ENCODE results near the gene ATP5F1E. TPM values are rescaled to one million over a fixed set of nuclear protein-coding genes. Genes with fewer than 3 reads are reported as not detected.
A peak's percentile ranks its signal among the peaks of the same experiment; 100 is the strongest.

ATP5F1E gene
- total RNA-seq, 1 donor from 2014 or later = 38.4 TPM

DNA sequence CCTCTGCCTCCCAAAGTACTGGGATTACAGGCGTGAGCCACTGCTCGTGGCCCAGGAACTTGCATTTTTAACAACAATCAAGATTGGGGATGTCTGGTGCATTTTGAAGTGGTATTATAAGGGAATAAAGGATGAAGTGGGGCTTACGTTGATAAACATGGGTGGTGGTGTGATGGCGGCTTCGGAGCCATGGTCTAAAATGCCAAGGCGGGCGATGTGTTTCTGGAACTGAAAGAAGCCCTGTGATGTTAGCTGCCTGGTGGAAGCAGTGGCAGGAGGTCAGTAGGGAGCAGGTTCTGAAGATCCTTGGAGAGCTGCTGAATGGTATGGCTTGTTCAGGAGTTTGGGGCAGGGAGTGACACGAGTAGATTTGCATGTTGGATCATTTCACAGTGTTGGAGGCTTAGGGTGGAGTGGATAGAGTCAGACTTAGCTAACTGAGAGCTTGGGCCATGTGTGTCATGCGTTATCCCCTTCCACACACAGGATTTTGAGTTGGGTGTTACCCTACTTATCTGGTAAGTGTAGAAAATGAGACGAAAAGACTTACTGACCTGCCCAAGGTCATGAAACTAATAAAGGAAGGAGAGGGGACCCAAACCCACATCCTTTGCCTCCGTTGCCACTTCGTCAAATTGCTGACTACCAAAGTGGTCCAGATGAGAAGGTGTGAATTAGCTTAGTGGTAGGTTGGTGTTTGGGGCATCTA is 49.6 kb downstream of the ATP5F1E start:
- no peak for DNase-seq (ENCODE audit: low spot score)
- no peak for ATAC-seq
- intact Hi-C loops (cut with DNase I) = no loop called here

- DNase-seq (ENCODE audit: low spot score) (no peak), ATAC-seq (no peak)
- intact Hi-C loops (cut with DNase I) = no loop called here
Observed at GRCh38 chr20:58981628-58982364, 50.3 kb downstream of the ATP5F1E start.

DNA sequence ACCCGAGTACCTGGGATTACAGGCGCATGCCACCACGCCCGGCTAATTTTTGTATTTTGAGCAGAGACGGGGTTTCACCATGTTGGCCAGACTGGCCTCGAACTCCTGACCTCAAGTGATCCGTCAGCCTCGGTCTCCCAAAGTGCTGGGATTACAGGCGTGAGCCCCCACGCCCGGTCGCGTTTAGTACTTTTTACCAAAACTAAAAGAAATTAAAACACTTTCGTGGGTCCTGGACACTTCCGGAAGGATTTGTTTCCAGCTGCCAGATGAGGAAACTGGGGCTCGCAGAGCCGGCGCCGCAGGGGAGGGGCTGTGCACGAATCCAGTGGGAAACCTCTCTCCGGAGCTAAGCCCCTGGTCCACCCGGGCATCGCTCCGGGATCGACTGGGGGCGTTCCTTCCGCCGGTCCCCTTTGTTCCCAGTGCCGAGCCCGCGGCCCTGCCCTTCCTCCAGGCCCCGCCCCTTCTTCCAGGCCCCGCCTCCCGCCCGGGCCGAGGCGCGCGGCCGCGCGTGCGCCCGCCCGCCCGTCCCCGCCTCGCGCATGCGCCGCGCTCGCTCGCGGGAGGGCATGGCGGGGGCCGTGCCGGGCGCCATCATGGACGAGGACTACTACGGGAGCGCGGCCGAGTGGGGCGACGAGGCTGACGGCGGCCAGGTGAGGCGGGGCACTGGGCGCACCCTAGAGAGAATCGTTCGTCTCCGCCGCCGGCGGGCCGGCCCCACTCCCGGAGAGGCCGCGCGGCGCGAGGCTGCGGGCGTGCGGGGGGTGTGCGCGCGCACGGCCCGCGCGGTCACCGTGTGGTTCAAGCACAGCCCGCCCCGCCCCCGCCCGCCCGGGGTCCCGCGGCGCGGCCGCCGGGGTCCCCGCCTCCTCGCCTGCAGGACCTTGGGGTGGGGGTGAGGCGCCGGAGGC is 51.2 kb downstream of the ATP5F1E start, which contains the start of gene NELFCD:
Gene NELFCD (plus strand): TSS at position 546 of the 917 bp plus-strand sequence. CDS start 54 bp downstream, at position 600.
- intact Hi-C loops (cut with DNase I) = no loop called here
- peak; percentile 96 for ATAC-seq
- peak; percentile 94 for DNase-seq (ENCODE audit: low spot score)

DNA sequence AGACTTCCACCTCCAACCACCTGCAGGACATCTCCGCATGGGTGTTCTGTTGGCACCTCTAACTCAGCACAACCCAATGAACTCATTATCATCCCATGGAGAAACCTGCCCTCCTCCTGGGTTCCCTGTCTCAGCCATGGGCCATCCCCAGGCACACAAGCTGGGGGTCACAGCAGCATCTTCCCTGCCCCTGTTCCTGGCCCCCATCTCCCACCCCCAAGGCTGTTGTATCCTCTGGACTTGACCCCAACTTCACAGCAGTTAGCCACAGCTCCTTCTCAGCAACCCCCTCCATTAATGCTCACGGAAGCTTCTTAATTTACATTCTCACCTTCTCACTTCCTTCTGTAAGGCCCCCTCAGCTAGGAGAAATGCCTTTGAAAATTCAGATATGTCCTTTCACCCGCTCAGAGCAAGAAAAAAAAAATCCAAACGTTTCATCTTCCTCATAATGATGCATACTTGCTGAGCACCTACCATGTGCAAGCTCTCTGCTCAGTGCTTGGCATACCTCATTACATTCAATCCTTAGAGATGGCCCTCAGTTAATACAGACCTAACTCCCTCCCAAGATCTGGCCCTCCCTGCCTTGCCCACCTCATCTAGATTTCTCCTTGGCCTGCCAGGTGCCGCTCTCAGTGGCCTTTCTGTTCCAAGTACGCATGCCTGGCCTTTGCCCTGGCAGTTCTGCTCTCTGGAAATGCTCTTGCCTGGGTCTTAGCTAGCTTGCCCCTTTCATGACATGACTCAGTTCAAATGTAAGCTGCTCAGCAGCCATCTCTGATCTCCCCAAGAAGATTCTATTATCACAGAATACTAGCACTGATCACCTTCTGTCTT is 53.6 kb downstream of the ATP5F1E start:
- ATAC-seq = no peak
- DNase-seq (ENCODE audit: low spot score) = no peak
- intact Hi-C loops (cut with DNase I) = no loop called here

- intact Hi-C loops (cut with DNase I) = no loop called here
- ATAC-seq (no peak), DNase-seq (ENCODE audit: low spot score) (no peak)
Observed at GRCh38 chr20:58976061-58976730, 55.9 kb downstream of the ATP5F1E start.

Other genes with a start within 250 kb of the ATP5F1E start
- gene GNAS-AS1, start 181.4 kb downstream of the ATP5F1E start, total RNA-seq = 1.5 TPM
- 617 TPM for gene GNAS, start 179.6 kb downstream of the ATP5F1E start, total RNA-seq
- 50.7 TPM for gene NELFCD, start 51.1 kb downstream of the ATP5F1E start, total RNA-seq
- 151 TPM for gene CTSZ, start 25.1 kb downstream of the ATP5F1E start, total RNA-seq
- 1.0 TPM for gene TUBB1, start 12.9 kb downstream of the ATP5F1E start, total RNA-seq
- gene PRELID3B, start 10.5 kb upstream of the ATP5F1E start, total RNA-seq = 30.5 TPM
- gene ZNF831, start 131.5 kb upstream of the ATP5F1E start, total RNA-seq = 0.36 TPM

Data from sciatic nerve (tissue), 2 donors.